GM20431 (cell line): ENCODE data around the gene ITLN1.
"Not testable (repeated sequence)": the region's sequence is repeated elsewhere in the genome, so short reads cannot be mapped to it uniquely, and the experiment has no call there.

ENCODE experiments used
- in situ Hi-C: fragments of 300-500 bp; cut with MseI, MboI; formaldehyde crosslinking; loops from one replicate; pipeline ENCODE4 v1.15.0; 2020; ENCODE audit warnings: low sequenced_read_pairs; ENCODE audit not compliant: unreplicated experiment

The ITLN1 gene

GRCh38 chr1:160883581-160884513, 1.1 kb downstream of the ITLN1 start:
- in situ Hi-C loops, result no loop called here

- in situ Hi-C loops, result no loop called here
These were observed 2.4 kb downstream of the ITLN1 start for GRCh38 chr1:160882582-160882981.

- in situ Hi-C loops, result not testable (repeated sequence)
These were observed 3.7 kb downstream of the ITLN1 start for GRCh38 chr1:160881264-160881663.

GRCh38 chr1:160880216-160880615, 4.8 kb downstream of the ITLN1 start:
- in situ Hi-C loops, result no loop called here

- in situ Hi-C loops, result no loop called here
These were observed 5.9 kb downstream of the ITLN1 start for GRCh38 chr1:160879056-160879455.

- in situ Hi-C loops, result no loop called here
These were observed 7.8 kb downstream of the ITLN1 start for GRCh38 chr1:160877221-160877620.

- in situ Hi-C loops, result no loop called here
These were observed 8.7 kb downstream of the ITLN1 start for GRCh38 chr1:160876311-160876710.

- in situ Hi-C loops, result not testable (repeated sequence)
These were observed 9.4 kb downstream of the ITLN1 start for GRCh38 chr1:160875591-160875990.

- in situ Hi-C loops, result no loop called here
These were observed 10.0 kb downstream of the ITLN1 start for GRCh38 chr1:160874935-160875334.

- in situ Hi-C loops, result no loop called here
These were observed 16.8 kb downstream of the ITLN1 start for GRCh38 chr1:160868141-160868540.

GRCh38 chr1:160867651-160868050, 17.3 kb downstream of the ITLN1 start:
- in situ Hi-C loops, result not testable (repeated sequence)

GRCh38 chr1:160866695-160867260, 18.2 kb downstream of the ITLN1 start:
- in situ Hi-C loops, result no loop called here

GRCh38 chr1:160866001-160866694, 18.8 kb downstream of the ITLN1 start:
- in situ Hi-C loops, result no loop called here

GRCh38 chr1:160865337-160865736, 19.6 kb downstream of the ITLN1 start:
- in situ Hi-C loops, result no loop called here

GRCh38 chr1:160864173-160864572, 20.8 kb downstream of the ITLN1 start:
- in situ Hi-C loops, result no loop called here

GRCh38 chr1:160863774-160864131, 21.2 kb downstream of the ITLN1 start:
- in situ Hi-C loops, result no loop called here

GRCh38 chr1:160863061-160863773, 21.8 kb downstream of the ITLN1 start:
- in situ Hi-C loops, result no loop called here

- in situ Hi-C loops, result no loop called here
These were observed 22.5 kb downstream of the ITLN1 start, which contains the start of gene CD244 for GRCh38 chr1:160862203-160863060. Gene CD244, minus strand, starts transcription at chr1:160862887. Its CDS starts 210 bp downstream, at chr1:160862677.

GRCh38 chr1:160860840-160861505, 24.0 kb downstream of the ITLN1 start:
- in situ Hi-C loops, result no loop called here
